GM19324 (cell line): ENCODE measurements around the gene CBX6.
"Not testable (repeated sequence)": the region's sequence is repeated elsewhere in the genome, so short reads cannot be mapped to it uniquely, and the experiment has no call there.

ENCODE experiments used
- ATAC-seq: cut with Tn5 transposase; IDR thresholded peaks from one replicate; pipeline ENCODE4 v1.9.1; 2021; ENCODE audit warnings: mild to moderate bottlenecking, moderate library complexity; ENCODE audit not compliant: unreplicated experiment, low FRiP score

Gene CBX6

GRCh38 chr22:38862375-38863329 is 9.4 kb downstream of the CBX6 start:
- ATAC-seq: no peak

GRCh38 chr22:38861927-38862326 is 10.1 kb downstream of the CBX6 start:
- no peak for ATAC-seq

GRCh38 chr22:38861170-38861876 is 10.7 kb downstream of the CBX6 start:
- no peak for ATAC-seq

- no peak for ATAC-seq
Observed at GRCh38 chr22:38860283-38861169, 11.5 kb downstream of the CBX6 start.

- ATAC-seq: no peak
Observed at GRCh38 chr22:38859581-38860282, 12.3 kb downstream of the CBX6 start.

DNA sequence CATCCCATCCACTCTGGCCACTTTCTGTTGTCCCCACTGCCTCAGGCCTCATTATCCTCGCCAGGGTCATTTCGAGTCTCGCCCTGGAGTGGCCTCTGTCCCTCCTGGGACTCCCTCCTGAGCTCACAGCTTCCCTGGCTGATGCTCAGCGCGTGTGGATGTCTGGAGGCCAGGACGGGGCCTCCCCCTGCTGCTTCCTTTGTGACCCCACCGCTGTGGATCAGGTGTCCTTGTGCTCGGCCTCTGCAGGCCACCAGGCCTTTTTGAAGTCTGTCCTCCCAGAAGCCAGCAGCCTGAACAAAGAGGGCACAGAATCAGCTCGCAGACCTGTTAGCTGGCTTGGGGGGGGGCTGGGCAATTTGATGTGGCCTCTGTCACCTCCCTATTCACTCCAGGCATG is 13.5 kb downstream of the CBX6 start:
- no peak for ATAC-seq

DNA sequence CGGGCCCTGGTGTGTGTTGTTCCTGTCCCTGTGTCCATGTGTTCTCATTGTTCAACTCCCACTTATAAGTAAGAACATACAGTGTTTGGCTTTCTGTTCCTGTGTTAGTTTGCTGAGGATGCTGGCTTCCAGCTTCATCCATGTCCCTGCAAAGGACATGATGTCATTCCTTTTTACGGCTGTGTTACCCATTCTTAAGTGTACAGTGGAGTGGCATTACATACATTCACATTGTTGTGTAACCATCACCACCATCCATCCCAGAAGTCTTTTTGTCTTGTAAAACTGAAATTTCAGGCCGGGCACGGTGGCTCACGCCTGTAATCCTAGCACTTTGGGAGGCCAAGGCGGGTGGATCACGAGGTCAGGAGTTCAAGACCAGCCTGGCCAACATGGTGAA is 17.5 kb downstream of the CBX6 start:
- ATAC-seq: not testable (repeated sequence)

- not testable (repeated sequence) for ATAC-seq
Observed at GRCh38 chr22:38853883-38854282, 18.1 kb downstream of the CBX6 start.

GRCh38 chr22:38853196-38853651 is 18.8 kb downstream of the CBX6 start:
- ATAC-seq: no peak

DNA sequence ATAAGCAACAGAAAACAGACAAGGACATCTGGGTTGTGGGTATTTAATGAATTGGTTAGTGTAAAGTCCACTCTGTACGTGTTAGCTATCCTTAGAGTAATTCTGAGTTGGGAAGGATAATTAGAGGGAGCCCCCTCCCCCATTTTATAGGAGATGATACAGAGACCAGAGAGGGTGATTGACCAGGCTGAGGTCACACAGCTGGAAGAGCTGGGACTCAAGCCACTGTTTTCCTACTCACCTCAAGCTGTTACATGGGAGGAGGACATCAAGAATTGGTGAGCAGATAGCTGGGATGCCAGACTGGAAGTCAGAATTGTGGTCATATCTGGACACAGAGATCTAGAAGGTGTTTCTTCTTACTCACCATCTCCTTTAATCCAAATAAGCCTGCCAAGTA is 19.5 kb downstream of the CBX6 start:
- no peak for ATAC-seq

DNA sequence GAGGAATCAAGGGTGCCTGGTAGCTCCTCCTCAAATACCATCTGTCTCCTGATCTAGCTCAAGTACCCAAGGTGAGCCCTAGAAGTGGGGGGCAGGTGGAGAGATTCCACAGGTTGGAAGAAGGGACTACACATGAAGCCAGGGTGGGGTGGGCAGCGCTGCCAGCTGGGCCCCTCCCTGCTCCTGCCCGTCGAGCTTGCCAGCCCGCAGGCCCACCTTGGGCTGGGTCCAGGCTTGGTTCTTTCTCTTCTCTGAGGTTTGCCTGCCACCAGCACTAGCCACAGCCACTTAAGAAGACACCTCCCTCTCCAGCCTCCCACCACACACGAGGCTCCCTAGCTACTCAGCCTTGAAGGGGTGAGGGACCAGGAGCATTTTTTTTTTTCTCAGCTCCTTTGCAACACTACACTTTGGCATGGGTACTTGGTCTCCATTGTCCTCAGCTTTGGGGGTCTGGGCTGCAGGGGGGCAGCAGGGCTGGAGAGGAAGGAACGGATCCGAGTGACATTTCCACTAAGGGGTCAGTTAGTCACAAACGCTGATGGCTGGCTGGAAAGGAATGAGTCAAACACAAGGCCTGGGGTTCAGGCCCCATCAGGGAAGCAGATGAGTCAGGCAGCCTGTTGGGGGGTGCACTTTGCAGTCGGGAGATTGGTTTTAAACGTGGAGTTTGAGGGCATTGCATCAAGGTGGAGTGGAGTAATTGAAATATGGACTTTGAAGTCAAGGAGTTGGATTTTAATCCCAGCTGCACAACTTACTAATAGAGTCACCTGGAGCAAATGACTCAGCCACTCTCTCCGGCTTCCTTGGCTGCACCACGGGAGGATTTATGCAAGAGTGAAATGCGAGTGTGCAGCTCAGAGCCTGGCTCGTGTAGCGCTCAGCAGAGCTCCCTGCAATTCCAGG is 20.8 kb downstream of the CBX6 start:
- ATAC-seq: no peak

DNA sequence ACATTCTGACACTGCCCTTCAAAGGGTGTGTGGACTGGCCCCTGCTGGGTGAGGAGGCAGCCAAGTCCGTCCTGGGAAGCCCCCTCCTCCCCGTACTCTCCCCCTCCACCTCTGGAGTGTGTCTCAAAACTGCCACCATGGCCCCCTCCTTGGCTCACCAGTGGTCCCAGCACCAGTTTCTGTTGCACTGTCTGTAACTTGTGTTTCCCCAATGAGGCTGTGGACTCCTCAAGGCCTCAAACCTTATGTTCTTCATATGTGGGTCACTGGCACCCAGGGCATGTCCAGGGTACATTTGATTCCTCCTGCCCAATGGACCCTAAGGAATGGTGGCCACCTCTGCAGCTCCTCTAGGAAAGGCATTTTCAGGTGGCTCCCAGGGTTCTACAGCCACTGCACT is 21.6 kb downstream of the CBX6 start:
- no peak for ATAC-seq

GRCh38 chr22:38849811-38850210 is 22.2 kb downstream of the CBX6 start:
- ATAC-seq: no peak

GRCh38 chr22:38846412-38846811 is 25.6 kb downstream of the CBX6 start:
- ATAC-seq: no peak

- ATAC-seq: no peak
Observed at GRCh38 chr22:38845004-38845740, 26.8 kb downstream of the CBX6 start.

DNA sequence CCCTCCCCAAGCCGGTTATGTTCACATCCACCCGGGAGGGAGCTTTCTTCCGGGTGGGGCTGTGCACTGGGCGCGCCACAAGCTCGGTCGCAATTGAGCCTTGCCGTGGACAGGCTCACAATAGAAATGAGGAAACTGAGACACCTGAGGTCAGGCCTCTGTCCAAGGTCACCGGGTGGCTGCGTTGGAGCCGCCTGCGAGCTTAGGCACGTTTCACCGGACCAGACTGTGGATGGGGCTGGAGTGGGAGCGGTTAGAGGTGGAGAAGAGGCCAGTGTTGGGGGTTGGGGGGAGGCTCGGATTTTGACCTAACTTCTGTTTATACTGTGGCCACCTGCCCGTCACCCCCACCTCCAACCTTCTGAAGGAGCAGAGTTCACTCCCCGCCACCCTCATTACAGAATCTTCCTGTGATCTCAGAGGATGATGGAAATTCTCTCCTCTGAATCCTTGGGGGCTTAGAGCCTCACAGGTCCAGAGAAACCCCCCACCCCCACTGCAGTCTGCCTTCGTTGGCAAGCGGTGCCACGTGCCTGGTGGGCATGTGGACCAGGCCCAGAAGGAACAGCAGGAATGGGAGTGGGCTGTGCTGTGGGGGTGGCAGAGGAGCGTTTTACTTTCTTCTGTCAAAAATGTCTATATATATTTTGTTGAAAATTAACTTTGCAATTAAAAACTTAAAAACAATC is 27.6 kb downstream of the CBX6 start:
- no peak for ATAC-seq

DNA sequence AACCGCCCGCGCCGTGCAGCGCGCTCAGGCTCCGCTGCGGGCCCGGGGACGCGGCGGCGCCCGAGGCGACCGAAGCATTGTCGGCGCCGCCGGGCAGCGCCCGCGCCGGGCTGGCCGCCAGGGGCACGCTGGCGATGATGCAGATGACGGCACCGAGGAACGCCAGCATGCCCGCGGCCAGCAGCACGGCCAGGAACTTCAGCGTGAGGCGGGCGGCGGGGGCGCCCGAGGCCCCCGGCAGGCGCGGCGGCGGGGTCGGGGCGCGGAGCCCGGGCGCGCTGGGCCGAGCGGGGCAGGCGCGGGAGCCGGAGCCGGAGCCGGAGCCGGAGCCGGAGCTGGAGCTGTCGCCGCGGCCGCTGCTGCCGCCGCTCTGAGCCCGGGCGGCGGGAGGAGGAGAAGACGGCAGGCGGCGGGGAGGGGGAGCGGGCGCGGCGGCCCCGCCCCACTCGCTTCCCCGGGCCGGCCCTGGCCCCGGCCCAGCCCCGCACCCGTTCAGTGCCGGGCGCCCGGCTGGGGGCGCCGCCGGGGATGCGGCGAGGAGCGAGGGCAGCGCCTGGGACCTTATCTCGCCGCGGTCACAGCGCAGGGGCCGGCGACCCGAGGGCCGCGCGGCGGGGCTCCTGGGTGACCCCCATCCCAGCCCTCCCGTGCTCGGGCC is 28.2 kb downstream of the CBX6 start, which contains the start of gene NPTXR:
Gene NPTXR, minus strand, starts transcription at position 372 of the 658 bp plus-strand sequence.
- ATAC-seq: no peak
